Neuronal stem cell (in vitro differentiated cells): ENCODE results near the gene CYB561.

Experiments
- DNase-seq: peaks from one replicate; pipeline ENCODE4 v3.0.0-alpha.2; 2013; ENCODE audit warnings: low spot score
- H2AFZ ChIP-seq: one replicate; pipeline ENCODE4 v1.6.1; 2013; ENCODE audit warnings: mild to moderate bottlenecking, low read length, inconsistent platforms
- H2AK5ac ChIP-seq: 2 replicates; pipeline ENCODE4 v1.6.1; 2013; ENCODE audit warnings: low read depth, mild to moderate bottlenecking, inconsistent platforms, low read length, moderate library complexity, mixed read lengths
- H2BK120ac ChIP-seq: 2 replicates; pipeline ENCODE4 v1.6.1; 2013; ENCODE audit warnings: low read depth, mild to moderate bottlenecking, inconsistent platforms, low read length, moderate library complexity, mixed read lengths
- H2BK12ac ChIP-seq: one replicate; pipeline ENCODE4 v1.6.1; 2013; ENCODE audit warnings: low read length, inconsistent platforms
- H2BK15ac ChIP-seq: 2 replicates; pipeline ENCODE4 v1.6.1; 2013; ENCODE audit warnings: mild to moderate bottlenecking, low read length, inconsistent platforms, mixed read lengths
- H2BK5ac ChIP-seq: one replicate; pipeline ENCODE4 v1.6.1; 2013; ENCODE audit warnings: inconsistent platforms, mild to moderate bottlenecking, low read length, moderate library complexity
- H3K14ac ChIP-seq: one replicate; pipeline ENCODE4 v1.6.1; 2013; ENCODE audit warnings: low read length, inconsistent platforms
- H3K18ac ChIP-seq: 2 replicates; pipeline ENCODE4 v1.6.1; 2013; ENCODE audit warnings: low read length, inconsistent platforms
- H3K23ac ChIP-seq: 2 replicates; pipeline ENCODE4 v1.6.1; 2013; ENCODE audit warnings: low read depth, mild to moderate bottlenecking, mixed read lengths, low read length, inconsistent platforms; ENCODE audit not compliant: poor library complexity
- H3K27ac ChIP-seq: replicated peaks from 3 replicates; pipeline ENCODE4 v1.5.1; 2013; ENCODE audit warnings: low read length, inconsistent platforms
- H3K27me3 ChIP-seq, 3 experiments: 2 replicates each; pipeline ENCODE4 v1.6.1; 2013; ENCODE audit warnings: low read length in 3 of 3, mild to moderate bottlenecking in 2 of 3, inconsistent platforms in 1 of 3, low read depth in 1 of 3, mixed read lengths in 1 of 3, moderate library complexity in 1 of 3; ENCODE audit not compliant: control insufficient read depth in 3 of 3, insufficient read depth in 3 of 3
- H3K36me3 ChIP-seq, 2 donors: replicated peaks in 1 of 2; 2 replicates each; pipeline ENCODE4 v1.6.1; 2013; ENCODE audit warnings: low read length in 2 of 2; ENCODE audit not compliant: control insufficient read depth in 2 of 2, insufficient read depth in 2 of 2
- H3K4ac ChIP-seq: 2 replicates; pipeline ENCODE4 v1.6.1; 2013; ENCODE audit warnings: inconsistent platforms, mild to moderate bottlenecking, low read length, moderate library complexity
- H3K4me1 ChIP-seq, 2 donors: 1 replicate in 1 of 2; 2 replicates in 1 of 2; pipeline ENCODE4 v1.6.1; 2013; ENCODE audit warnings: low read length in 2 of 2, low read depth in 1 of 2; ENCODE audit not compliant: control insufficient read depth in 2 of 2, insufficient read depth in 1 of 2
- H3K4me2 ChIP-seq: one replicate; pipeline ENCODE4 v1.6.1; 2013; ENCODE audit warnings: mild to moderate bottlenecking, low read length, inconsistent platforms; ENCODE audit not compliant: insufficient read depth, poor library complexity, severe bottlenecking
- H3K4me3 ChIP-seq, 2 donors: 2 replicates each; pipeline ENCODE4 v1.5.1; 2013; ENCODE audit warnings: low read length in 2 of 2, mild to moderate bottlenecking in 2 of 2, inconsistent platforms in 1 of 2, moderate library complexity in 1 of 2
- H3K79me1 ChIP-seq: one replicate; pipeline ENCODE4 v1.6.1; 2013; ENCODE audit warnings: low read depth, mild to moderate bottlenecking, inconsistent platforms, low read length, moderate library complexity
- H3K9ac ChIP-seq: one replicate; pipeline ENCODE4 v1.6.1; 2013; ENCODE audit warnings: mild to moderate bottlenecking, low read depth, low read length, inconsistent platforms; ENCODE audit not compliant: poor library complexity
- H3K9me3 ChIP-seq, 2 donors: replicated peaks in 1 of 2; 2 replicates each; pipeline versions ENCODE3 to v1.6.1; 2013; ENCODE audit warnings: low read length in 2 of 2, mild to moderate bottlenecking in 2 of 2, inconsistent platforms in 1 of 2, low read depth in 1 of 2, mixed read lengths in 1 of 2, moderate library complexity in 1 of 2; ENCODE audit not compliant: control insufficient read depth in 2 of 2, insufficient read depth in 1 of 2
- H4K8ac ChIP-seq: one replicate; pipeline ENCODE4 v1.6.1; 2013; ENCODE audit warnings: low read depth, mild to moderate bottlenecking, inconsistent platforms, low read length, moderate library complexity
- H4K91ac ChIP-seq: one replicate; pipeline ENCODE4 v1.6.1; 2013; ENCODE audit warnings: low read length, low read depth, mild to moderate bottlenecking, inconsistent platforms; ENCODE audit not compliant: poor library complexity
- WGBS, 2 donors: extraction: QIAGEN DNeasy Blood & Tissue Kit; methylation state at CpG; one replicate each; pipeline ENCODE4 v1.1.7; 2013; ENCODE audit warnings: missing lambda C conversion rate in 2 of 2, mixed read lengths in 1 of 2; ENCODE audit not compliant: insufficient read length in 2 of 2, insufficient replicate concordance in 1 of 2; ENCODE audit errors: extremely low coverage in 2 of 2; 5-methylcytosine and 5-hydroxymethylcytosine counted together

Gene CYB561

GRCh38 chr17:63420868-63421680 is 25.0 kb downstream of the CYB561 start:
- H3K9ac ChIP-seq, result no peak overlapping the region
- no peak overlapping the region for H2BK120ac ChIP-seq
- H3K27ac ChIP-seq, result no peak overlapping the region
- H3K9me3 ChIP-seq, result no peaks in the 10 kb centered on the region
- no peak overlapping the region for H4K8ac ChIP-seq
- no peak overlapping the region for H2AK5ac ChIP-seq
- H3K36me3 ChIP-seq, result peaks cover 18 to 81% of the 10 kb centered on the region in 2 donors
- no peak overlapping the region for H3K4me3 ChIP-seq
- no peaks in the 10 kb centered on the region for H3K27me3 ChIP-seq
- no peak for DNase-seq
- no peak overlapping the region for H3K18ac ChIP-seq
- H4K91ac ChIP-seq, result no peak overlapping the region
- no peak overlapping the region for H3K4ac ChIP-seq
- no peak overlapping the region for H3K4me2 ChIP-seq
- H2AFZ ChIP-seq, result no peak overlapping the region
- H2BK5ac ChIP-seq, result no peak overlapping the region
- WGBS, 2 donors, result no CpG with 5 or more reads among the region's 25 CpGs
- no peak overlapping the region for H3K23ac ChIP-seq
- H3K14ac ChIP-seq, result no peak overlapping the region
- H3K79me1 ChIP-seq, result no peaks in the 10 kb centered on the region
- H2BK12ac ChIP-seq, result no peak overlapping the region
- H3K4me1 ChIP-seq, result peaks cover 2 to 3% of the 10 kb centered on the region in 2 donors
- no peak overlapping the region for H2BK15ac ChIP-seq

- Histone ChIP-seq H3K14ac (no peak overlapping the region), H3K4ac (no peak overlapping the region), H3K27ac (no peak overlapping the region), H3K4me2 (no peak overlapping the region), H3K4me3 (no peak overlapping the region), H2AK5ac (no peak overlapping the region), H3K36me3 (peaks cover 18 to 87% of the 10 kb centered on the region in 2 donors), H3K18ac (no peak overlapping the region), H3K4me1 (no peaks in the 10 kb centered on the region), H3K9me3 (no peaks in the 10 kb centered on the region), H3K27me3 (no peaks in the 10 kb centered on the region), H2BK12ac (no peak overlapping the region), H3K9ac (no peak overlapping the region), H4K91ac (no peak overlapping the region), H4K8ac (no peak overlapping the region), H2BK15ac (no peak overlapping the region), H2BK5ac (no peak overlapping the region), H3K79me1 (no peaks in the 10 kb centered on the region), H3K23ac (no peak overlapping the region), H2BK120ac (no peak overlapping the region), H2AFZ (no peak overlapping the region)
- no peak for DNase-seq
- no CpG with 5 or more reads among the region's 23 CpGs for WGBS, 2 donors
Observed at GRCh38 chr17:63419949-63420867, 25.9 kb downstream of the CYB561 start.

- H4K8ac ChIP-seq, result no peak overlapping the region
- H3K14ac ChIP-seq, result no peak overlapping the region
- H3K23ac ChIP-seq, result no peak overlapping the region
- no peak overlapping the region for H3K9ac ChIP-seq
- no peak overlapping the region for H3K4me2 ChIP-seq
- no peak overlapping the region for H2AK5ac ChIP-seq
- H2BK120ac ChIP-seq, result no peak overlapping the region
- peaks cover 18 to 95% of the 10 kb centered on the region in 2 donors for H3K36me3 ChIP-seq
- DNase-seq, result no peak
- no peaks in the 10 kb centered on the region for H3K4me1 ChIP-seq
- no peaks in the 10 kb centered on the region for H3K9me3 ChIP-seq
- no peak overlapping the region for H3K27ac ChIP-seq
- no CpG with 5 or more reads among the region's 2 CpGs for WGBS, 2 donors
- no peak overlapping the region for H2BK5ac ChIP-seq
- no peak overlapping the region for H3K18ac ChIP-seq
- no peaks in the 10 kb centered on the region for H3K79me1 ChIP-seq
- no peak overlapping the region for H2BK15ac ChIP-seq
- no peak overlapping the region for H2BK12ac ChIP-seq
- H3K27me3 ChIP-seq, result no peaks in the 10 kb centered on the region
- H4K91ac ChIP-seq, result no peak overlapping the region
- no peak overlapping the region for H3K4ac ChIP-seq
- no peak overlapping the region for H2AFZ ChIP-seq
- no peak overlapping the region for H3K4me3 ChIP-seq
Observed at GRCh38 chr17:63419398-63419797, 26.7 kb downstream of the CYB561 start.

GRCh38 chr17:63418540-63418939 is 27.6 kb downstream of the CYB561 start:
- no peak overlapping the region for H3K27ac ChIP-seq
- H2BK12ac ChIP-seq, result no peak overlapping the region
- WGBS, 2 donors, result no CpG with 5 or more reads among the region's 8 CpGs
- H3K18ac ChIP-seq, result no peak overlapping the region
- no peak overlapping the region for H2AK5ac ChIP-seq
- no peak overlapping the region for H2AFZ ChIP-seq
- H3K4me3 ChIP-seq, result no peak overlapping the region
- no peak for DNase-seq
- H3K79me1 ChIP-seq, result no peaks in the 10 kb centered on the region
- H3K27me3 ChIP-seq, result no peaks in the 10 kb centered on the region
- peaks cover 18 to 100% of the 10 kb centered on the region in 2 donors for H3K36me3 ChIP-seq
- no peak overlapping the region for H3K4me2 ChIP-seq
- H3K23ac ChIP-seq, result no peak overlapping the region
- H4K91ac ChIP-seq, result no peak overlapping the region
- H3K4me1 ChIP-seq, result no peaks in the 10 kb centered on the region
- no peak overlapping the region for H4K8ac ChIP-seq
- H3K14ac ChIP-seq, result no peak overlapping the region
- H3K4ac ChIP-seq, result no peak overlapping the region
- no peaks in the 10 kb centered on the region for H3K9me3 ChIP-seq
- no peak overlapping the region for H2BK5ac ChIP-seq
- no peak overlapping the region for H2BK15ac ChIP-seq
- H2BK120ac ChIP-seq, result no peak overlapping the region
- no peak overlapping the region for H3K9ac ChIP-seq
